Adrenal gland (tissue), 12 donors: Measurements from ENCODE around the gene ZNF319. TPM values are rescaled to one million over a fixed set of nuclear protein-coding genes. Genes with fewer than 3 reads are reported as not detected.

Experiments used
- DNase-seq, 7 donors: peaks; one replicate each; pipeline ENCODE4 v3.0.0-alpha.2; 2019 to 2020
- H3K27ac ChIP-seq, 5 donors: fragments of 200-600 bp; sonication (generic) in 4 of 5; 1 replicate in 3 of 5; 2 replicates in 2 of 5; pipeline versions ENCODE4 v1.5.1 to v1.8.0; 2016 to 2020; ENCODE audit warnings: mild to moderate bottlenecking in 1 of 5
- H3K27me3 ChIP-seq: fragments of 200-600 bp; 2 replicates; pipeline ENCODE4 v1.8.0; 2021
- H3K36me3 ChIP-seq, 2 donors: fragments of 200-600 bp; replicated peaks in 1 of 2; 1 replicate in 1 of 2; 2 replicates in 1 of 2; pipeline versions ENCODE4 v1.5.1 to v1.8.0; 2018 to 2022
- H3K4me1 ChIP-seq, 2 donors: fragments of 200-600 bp; replicated peaks in 1 of 2; 1 replicate in 1 of 2; 2 replicates in 1 of 2; pipeline versions ENCODE4 v1.5.1 to v1.8.0; 2018 to 2021
- H3K4me3 ChIP-seq, 4 donors: fragments of 200-600 bp; sonication (generic) in 3 of 4; one replicate each; pipeline ENCODE4 v1.5.1; 2016 to 2018
- H3K9me3 ChIP-seq, 3 donors: fragments of 200-600 bp; sonication (generic) in 1 of 3; replicated peaks in 1 of 3; 1 replicate in 2 of 3; 2 replicates in 1 of 3; pipeline versions ENCODE4 v1.5.1 to v1.8.0; 2016 to 2021
- CTCF ChIP-seq, 6 experiments: fragments of 450-650 bp in 4 of 6; fragments of 200-600 bp in 2 of 6; sonication (generic) in 1 of 6; IDR thresholded peaks; 1 replicate in 5 of 6; 2 replicates in 1 of 6; pipeline versions ENCODE4 v1.5.1 to v1.8.0; 2016 to 2021; ENCODE audit warnings: antibody characterized with exemption in 6 of 6, mild to moderate bottlenecking in 2 of 6, moderate library complexity in 1 of 6
- POLR2A ChIP-seq, 2 donors: fragments of 450-650 bp; IDR thresholded peaks; one replicate each; pipeline ENCODE4 v1.6.1; 2017; ENCODE audit warnings: antibody characterized with exemption in 2 of 2, mild to moderate bottlenecking in 2 of 2, moderate library complexity in 1 of 2
- WGBS, 4 donors: extraction: QIAGEN DNeasy Blood & Tissue Kit in 2 of 4; methylation state at CpG; one replicate each; pipeline versions ENCODE4 v1.1.5 to v1.1.7; 2013 to 2017; 5-methylcytosine and 5-hydroxymethylcytosine counted together
- intact Hi-C, 2 donors: fragments of 100-400 bp; cut with DNase I; formaldehyde crosslinking; loops; one replicate each; pipeline versions ENCODE4 v1.14.1 to v1.15.0; 2022 to 2023
- polyA plus RNA-seq, 3 donors: library from polyadenylated mRNA; stranded (reverse); fragments of 200-250 nt in 2 of 3; fragments of 350-450 nt in 1 of 3; fragmentation: Illumina TruSeq in 1 of 3; extraction: RNeasy Lipid Tissue Mini Kit (QIAGEN cat#74804) in 1 of 3; gene quantifications; one replicate each; pipeline ENCODE4 v1.2.3, GENCODE V29; 2013 to 2014
- total RNA-seq, 9 donors: library from RNA; depleted of rRNA in 4 of 9; stranded (reverse); fragments of >200 nt in 4 of 9; fragments of 120-200 nt in 1 of 9; fragmentation: NEBNext Ultra II Directional in 1 of 9; extraction: Animal tissue kit (Norgen Biotek cat#: 25700) in 1 of 9; gene quantifications; one replicate each; pipeline versions ENCODE4 v1.1.0 to v1.2.4, GENCODE V29; 2013 to 2023
- donor health status: healthy with polysubstance abuse.
- donor health status: Bipolar disorder and iron deficiency.
- donor health status: DM: yes; HTN: yes; CAD: no.
- donor health status: DM: no; HTN: no; CAD: no.
- donor health status: DM: no; HTN: no; CAD: no.
- donor health status: DM: yes; HTN: yes; CAD: no.

ZNF319 gene
- total and polyA plus RNA-seq, 12 donors, result 2.3 to 17.9 (median 8.9) TPM

GRCh38 chr16:58047557-58048348 lies 47.3 kb upstream of the ZNF319 start:
- H3K4me1 ChIP-seq, result no peaks in the 10 kb centered on the region
- intact Hi-C loops, result no loop called here
- no peak for DNase-seq

GRCh38 chr16:58046936-58047335 lies 46.5 kb upstream of the ZNF319 start:
- no peak overlapping the region for H3K4me3 ChIP-seq
- no peak overlapping the region for H3K27ac ChIP-seq
- H3K36me3 ChIP-seq, result peaks cover 0 to 3% of the 10 kb centered on the region in 2 donors
- no peaks in the 10 kb centered on the region for H3K4me1 ChIP-seq
- H3K27me3 ChIP-seq, result no peaks in the 10 kb centered on the region
- WGBS, 4 donors, result 75 to 91% (median 76%) methylated on average over 5 to 6 of the region's 6 CpGs
- intact Hi-C loops, result no loop called here
- no peak for TF ChIP-seq POLR2A (IDR thresholded peaks at IDR 0.05)
- no peak for TF ChIP-seq CTCF (IDR thresholded peaks at IDR 0.05)
- no peak for DNase-seq
- H3K9me3 ChIP-seq, result no peaks in the 10 kb centered on the region

More at GRCh38 chr16:58047557-58048348, 47.3 kb upstream of the ZNF319 start:
- Histone ChIP-seq H3K9me3 (no peaks in the 10 kb centered on the region), H3K27ac (no peak overlapping the region), H3K27me3 (no peaks in the 10 kb centered on the region), H3K4me3 (no peak overlapping the region), H3K36me3 (no peaks in the 10 kb centered on the region)
- TF ChIP-seq POLR2A (IDR thresholded peaks at IDR 0.05) (no peak), CTCF (IDR thresholded peaks at IDR 0.05) (no peak)
- 61 to 75% (median 68%) methylated on average over 14 to 19 of the region's 19 CpGs for WGBS, 4 donors

- intact Hi-C loops, result no loop called here
- TF ChIP-seq POLR2A (IDR thresholded peaks at IDR 0.05) (no peak), CTCF (IDR thresholded peaks at IDR 0.05) (no peak)
- Histone ChIP-seq H3K4me1 (no peaks in the 10 kb centered on the region), H3K36me3 (peaks cover 0 to 3% of the 10 kb centered on the region in 2 donors), H3K27me3 (no peaks in the 10 kb centered on the region), H3K9me3 (no peaks in the 10 kb centered on the region), H3K27ac (no peak overlapping the region), H3K4me3 (no peak overlapping the region)
- DNase-seq, result no peak
- 84 to 91% (median 85%) methylated on average over 10 to 16 of the region's 16 CpGs for WGBS, 4 donors
These were observed 45.8 kb upstream of the ZNF319 start for GRCh38 chr16:58046054-58046881.

GRCh38 chr16:58045096-58045495 lies 44.6 kb upstream of the ZNF319 start:
- no peaks in the 10 kb centered on the region for H3K9me3 ChIP-seq
- intact Hi-C loops, result no loop called here
- TF ChIP-seq CTCF (IDR thresholded peaks at IDR 0.05), result no peak
- TF ChIP-seq POLR2A (IDR thresholded peaks at IDR 0.05), result no peak
- H3K36me3 ChIP-seq, result peaks cover 0 to 3% of the 10 kb centered on the region in 2 donors
- no peaks in the 10 kb centered on the region for H3K27me3 ChIP-seq
- no peak for DNase-seq
- H3K4me3 ChIP-seq, result no peak overlapping the region
- H3K4me1 ChIP-seq, result no peaks in the 10 kb centered on the region
- no peak overlapping the region for H3K27ac ChIP-seq
- 91 to 93% (median 93%) methylated on average over 27 to 31 of the region's 31 CpGs for WGBS, 4 donors
